ENCODE results near the gene SDCBP2. TPM values are rescaled to one million over a fixed set of nuclear protein-coding genes. Genes with fewer than 3 reads are reported as not detected.
A peak's percentile ranks its signal among the peaks of the same experiment; 100 is the strongest.

The SDCBP2 gene
- total and polyA plus RNA-seq, 2 of the 13 experiments (the other 11 are each of a cell fraction or from before 2014, with no cell fraction given) = 1.2 to 2.4 TPM

DNA sequence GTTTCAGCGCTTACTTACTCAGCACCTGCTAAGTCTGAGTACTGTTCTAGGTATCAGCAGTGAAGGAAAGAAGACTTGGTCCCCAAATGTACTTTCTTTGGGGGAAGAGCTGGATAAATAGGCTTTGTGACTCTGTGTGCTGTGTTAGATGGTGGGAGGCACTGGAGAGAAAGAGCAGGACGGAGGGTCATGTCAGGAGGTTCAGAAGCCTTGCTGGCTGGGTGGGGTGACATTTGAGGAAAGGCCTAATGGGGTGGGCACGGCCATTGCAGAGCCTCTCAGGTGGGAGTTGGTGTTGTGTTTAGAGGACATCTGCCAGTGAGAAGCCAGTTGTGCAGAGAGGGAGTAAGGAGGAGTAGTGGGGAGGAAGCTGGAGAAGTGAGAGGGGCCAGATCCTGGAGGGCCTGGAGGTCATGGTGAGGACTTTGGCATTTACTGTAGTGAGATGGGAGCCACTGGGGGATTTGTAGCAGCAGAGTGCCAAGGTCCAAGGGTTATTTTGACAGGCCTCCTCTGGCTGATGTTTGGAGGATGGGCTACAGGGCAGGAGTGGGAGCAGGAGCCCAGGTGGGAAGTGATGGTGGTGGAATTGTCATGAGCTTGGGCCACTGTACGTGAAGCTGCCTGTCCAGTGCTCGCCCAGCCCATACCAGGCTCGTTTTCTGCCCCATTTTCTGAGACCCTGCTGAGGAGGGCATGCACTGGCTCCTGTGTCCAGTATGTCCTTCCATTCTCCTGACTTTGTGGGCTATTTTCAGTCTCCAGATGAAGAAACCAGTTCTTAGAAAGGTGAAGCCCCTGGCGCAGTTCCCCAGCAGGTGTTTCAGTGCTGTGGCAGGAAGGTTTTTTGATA, 886 bp downstream of the SDCBP2 start (continued):
- TF ChIP-seq ZBTB20 (CRISPR knock-in tag; IDR thresholded peaks at IDR 0.05; ENCODE audit: borderline replicate concordance, low read depth) = peak; percentile 34; the same call in 1 of the 2 replicates
- TF ChIP-seq ZBTB4 (CRISPR knock-in tag; IDR thresholded peaks at IDR 0.05; ENCODE audit: borderline replicate concordance) = peak; percentile 72; the same call in 1 of the 2 replicates
- peak; percentile 66 for TF ChIP-seq KAT8 (CRISPR knock-in tag; IDR thresholded peaks at IDR 0.05)
- TF ChIP-seq ARID5B (CRISPR knock-in tag; IDR thresholded peaks at IDR 0.05) = peak; percentile 87
- TF ChIP-seq ZIK1 (CRISPR knock-in tag; IDR thresholded peaks at IDR 0.05; ENCODE audit: borderline replicate concordance, low read depth) = no peak
- TF ChIP-seq ZNF598 (CRISPR knock-in tag; IDR thresholded peaks at IDR 0.05; ENCODE audit: borderline replicate concordance) = 0 out of 2 replicates have a peak, but pooled peaks have one; percentile 46
- TF ChIP-seq E2F5 (CRISPR knock-in tag; conservative IDR thresholded peaks at IDR 0.05) = no peak
- peak; percentile 86; the same call in 1 of the 2 replicates for TF ChIP-seq SIN3A (IDR thresholded peaks at IDR 0.05; ENCODE audit: borderline replicate concordance, low read depth, low read length)
- peak; percentile 67; the same call in 1 of the 2 replicates for TF ChIP-seq ZMYM3 (CRISPR knock-in tag; IDR thresholded peaks at IDR 0.05)
- no peak for TF ChIP-seq SNAI1 (CRISPR knock-in tag; IDR thresholded peaks at IDR 0.05; ENCODE audit: borderline replicate concordance)
- no peak for TF ChIP-seq JARID2 (CRISPR knock-in tag; IDR thresholded peaks at IDR 0.05; ENCODE audit: insufficient replicate concordance)
- TF ChIP-seq KLF11 (CRISPR knock-in tag; IDR thresholded peaks at IDR 0.05) = 0 out of 2 replicates have a peak, but pooled peaks have one; percentile 42
- peak; percentile 33; the same call in 1 of the 2 replicates for TF ChIP-seq ZNF747 (CRISPR knock-in tag; IDR thresholded peaks at IDR 0.05; ENCODE audit: borderline replicate concordance)
